ENCODE results near the gene PLCB4. TPM values are rescaled to one million over a fixed set of nuclear protein-coding genes. Genes with fewer than 3 reads are reported as not detected.

The PLCB4 gene
- polyA plus RNA-seq, 1 donor (not counting 4 experiments of a cell fraction or from before 2014, with no cell fraction given), result 4.1 TPM

DNA sequence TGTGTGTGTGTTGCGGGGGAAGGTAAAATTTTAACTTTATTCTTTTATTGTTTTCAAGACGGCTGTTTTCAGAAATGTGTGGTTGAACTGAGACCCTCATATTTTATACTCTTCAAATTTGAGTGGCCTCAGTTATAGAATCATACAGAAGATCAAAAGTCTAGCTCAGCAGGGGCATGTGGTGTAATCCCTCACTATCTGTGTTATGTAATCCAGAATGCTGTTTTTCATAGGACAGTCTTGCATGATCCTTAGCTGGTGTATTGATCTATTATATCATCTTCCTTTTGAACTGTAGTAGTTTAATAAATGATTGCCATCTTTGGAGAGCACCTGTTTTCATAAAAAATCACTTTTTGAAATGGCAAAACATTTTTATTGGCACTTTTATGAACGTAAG is 1.4 kb downstream of the PLCB4 start:
- FAIRE-seq, result no peak
- Histone ChIP-seq H3K9me1 (ENCODE audit: control insufficient read depth, extremely low read depth, insufficient read depth, low read length) (no peaks in the 10 kb centered on the region), H3K4me2 (ENCODE audit: control insufficient read depth, extremely low read depth, insufficient read depth, low read depth, low read length) (no peak overlapping the region), H3K9me3 (ENCODE audit: control insufficient read depth, low read depth, low read length) (no peaks in the 10 kb centered on the region), H3K27me3 (ENCODE audit: control insufficient read depth, extremely low read depth, insufficient read depth, low read length) (peaks cover 7% of the 10 kb centered on the region), H3K79me2 (ENCODE audit: control insufficient read depth, insufficient read depth, low read length) (no peaks in the 10 kb centered on the region), H3K9ac (ENCODE audit: control insufficient read depth, extremely low read depth, insufficient read depth, low read length) (no peak overlapping the region), H3K36me3 (ENCODE audit: control insufficient read depth in 2 of 2, extremely low read depth in 1 of 2, insufficient read depth in 2 of 2, low read length in 2 of 2) (no peaks in the 10 kb centered on the region), H3K4me3 (ENCODE audit: control insufficient read depth in 2 of 3, extremely low read depth in 1 of 3, insufficient read depth in 2 of 3, low read depth in 1 of 3, low read length in 3 of 3) (no peak overlapping the region), H3K27ac (ENCODE audit: control insufficient read depth, insufficient read depth, low read length) (no peak overlapping the region), H3K4me1 (ENCODE audit: control insufficient read depth, extremely low read depth, insufficient read depth, low read length) (peaks cover 4% of the 10 kb centered on the region), H2AFZ (ENCODE audit: control insufficient read depth, low read length) (no peak overlapping the region), H4K20me1 (ENCODE audit: control insufficient read depth, extremely low read depth, insufficient read depth, low read length) (no peaks in the 10 kb centered on the region)
- no peak for DNase-seq (ENCODE audit: low read depth, low spot score)
- TF ChIP-seq EZH2 (IDR thresholded peaks at IDR 0.05; ENCODE audit: low read length) (no peak), CTCF (optimal IDR thresholded peaks at IDR 0.05 in 1 of 3, IDR thresholded peaks at IDR 0.05 in 1 of 3, conservative IDR thresholded peaks at IDR 0.05 in 1 of 3; ENCODE audit: extremely low read depth in 1 of 3, insufficient read depth in 2 of 3, low read length in 3 of 3) (no peak)
- dilution Hi-C loops (cut with MboI; ENCODE audit: extremely low pct_ligation_motif_present, low sequenced_read_pairs), result no loop called here

- H3K9me3 ChIP-seq (ENCODE audit: control insufficient read depth, low read depth, low read length), result no peaks in the 10 kb centered on the region
- no peak overlapping the region for H3K4me3 ChIP-seq (ENCODE audit: control insufficient read depth in 2 of 3, extremely low read depth in 1 of 3, insufficient read depth in 2 of 3, low read depth in 1 of 3, low read length in 3 of 3)
- dilution Hi-C loops (cut with MboI; ENCODE audit: extremely low pct_ligation_motif_present, low sequenced_read_pairs), result no loop called here
- no peak overlapping the region for H3K4me2 ChIP-seq (ENCODE audit: control insufficient read depth, extremely low read depth, insufficient read depth, low read depth, low read length)
- H3K9me1 ChIP-seq (ENCODE audit: control insufficient read depth, extremely low read depth, insufficient read depth, low read length), result no peaks in the 10 kb centered on the region
- H3K27ac ChIP-seq (ENCODE audit: control insufficient read depth, insufficient read depth, low read length), result no peak overlapping the region
- H3K36me3 ChIP-seq (ENCODE audit: control insufficient read depth in 2 of 2, extremely low read depth in 1 of 2, insufficient read depth in 2 of 2, low read length in 2 of 2), result no peaks in the 10 kb centered on the region
- H3K79me2 ChIP-seq (ENCODE audit: control insufficient read depth, insufficient read depth, low read length), result no peaks in the 10 kb centered on the region
- peaks cover 7% of the 10 kb centered on the region for H3K27me3 ChIP-seq (ENCODE audit: control insufficient read depth, extremely low read depth, insufficient read depth, low read length)
- DNase-seq (ENCODE audit: low read depth, low spot score) (no peak), FAIRE-seq (no peak)
- TF ChIP-seq EZH2 (IDR thresholded peaks at IDR 0.05; ENCODE audit: low read length), result no peak
- no peak for TF ChIP-seq CTCF (optimal IDR thresholded peaks at IDR 0.05 in 1 of 3, IDR thresholded peaks at IDR 0.05 in 1 of 3, conservative IDR thresholded peaks at IDR 0.05 in 1 of 3; ENCODE audit: extremely low read depth in 1 of 3, insufficient read depth in 2 of 3, low read length in 3 of 3)
- H3K4me1 ChIP-seq (ENCODE audit: control insufficient read depth, extremely low read depth, insufficient read depth, low read length), result peaks cover 4% of the 10 kb centered on the region
- H4K20me1 ChIP-seq (ENCODE audit: control insufficient read depth, extremely low read depth, insufficient read depth, low read length), result no peaks in the 10 kb centered on the region
- H2AFZ ChIP-seq (ENCODE audit: control insufficient read depth, low read length), result no peak overlapping the region
- H3K9ac ChIP-seq (ENCODE audit: control insufficient read depth, extremely low read depth, insufficient read depth, low read length), result no peak overlapping the region
These were observed 3.3 kb downstream of the PLCB4 start for GRCh38 chr20:9071976-9072726.
